ENCODE data around the gene SSBP3.

SSBP3 gene

GRCh38 chr1:54342742-54343687 lies 63.2 kb downstream of the SSBP3 start:
- TF ChIP-seq, protein P1, sequence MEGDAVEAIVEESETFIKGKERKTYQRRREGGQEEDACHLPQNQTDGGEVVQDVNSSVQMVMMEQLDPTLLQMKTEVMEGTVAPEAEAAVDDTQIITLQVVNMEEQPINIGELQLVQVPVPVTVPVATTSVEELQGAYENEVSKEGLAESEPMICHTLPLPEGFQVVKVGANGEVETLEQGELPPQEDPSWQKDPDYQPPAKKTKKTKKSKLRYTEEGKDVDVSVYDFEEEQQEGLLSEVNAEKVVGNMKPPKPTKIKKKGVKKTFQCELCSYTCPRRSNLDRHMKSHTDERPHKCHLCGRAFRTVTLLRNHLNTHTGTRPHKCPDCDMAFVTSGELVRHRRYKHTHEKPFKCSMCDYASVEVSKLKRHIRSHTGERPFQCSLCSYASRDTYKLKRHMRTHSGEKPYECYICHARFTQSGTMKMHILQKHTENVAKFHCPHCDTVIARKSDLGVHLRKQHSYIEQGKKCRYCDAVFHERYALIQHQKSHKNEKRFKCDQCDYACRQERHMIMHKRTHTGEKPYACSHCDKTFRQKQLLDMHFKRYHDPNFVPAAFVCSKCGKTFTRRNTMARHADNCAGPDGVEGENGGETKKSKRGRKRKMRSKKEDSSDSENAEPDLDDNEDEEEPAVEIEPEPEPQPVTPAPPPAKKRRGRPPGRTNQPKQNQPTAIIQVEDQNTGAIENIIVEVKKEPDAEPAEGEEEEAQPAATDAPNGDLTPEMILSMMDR (IDR thresholded peaks at IDR 0.05; ENCODE audit: control insufficient read depth, insufficient read depth, low read depth, low read length, missing control alignments): no peak
- no peak overlapping the region for H3K4me3 ChIP-seq (ENCODE audit: control insufficient read depth, low read depth, low read length)
- no peak for DNase-seq (ENCODE audit: low read depth)

DNA sequence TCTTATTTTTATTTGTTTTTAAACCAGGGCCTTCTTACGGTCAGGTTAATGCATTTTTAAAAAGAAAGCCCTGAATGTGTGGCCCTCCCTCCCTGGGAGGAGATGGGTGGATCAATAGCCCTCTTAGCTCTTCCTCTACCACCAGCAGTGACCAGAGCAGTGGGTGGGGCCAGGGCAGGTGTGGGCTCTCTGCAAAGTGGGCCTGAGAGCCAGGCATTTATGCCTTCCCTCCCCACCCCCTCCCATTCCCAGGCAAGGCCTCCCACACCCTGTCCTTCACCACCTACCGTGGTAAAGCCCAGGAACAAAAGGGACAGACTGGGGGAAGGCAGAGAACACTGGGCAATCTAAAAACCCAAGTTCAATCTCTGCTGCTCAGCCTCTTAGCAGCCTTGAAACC lies 63.9 kb downstream of the SSBP3 start:
- TF ChIP-seq, protein P1 (IDR thresholded peaks at IDR 0.05; ENCODE audit: control insufficient read depth, insufficient read depth, low read depth, low read length, missing control alignments): no peak
- H3K4me3 ChIP-seq (ENCODE audit: control insufficient read depth, low read depth, low read length): no peak overlapping the region
- DNase-seq (ENCODE audit: low read depth): no peak

- DNase-seq (ENCODE audit: low read depth): no peak
- TF ChIP-seq, protein P1 (IDR thresholded peaks at IDR 0.05; ENCODE audit: control insufficient read depth, insufficient read depth, low read depth, low read length, missing control alignments): no peak
- no peak overlapping the region for H3K4me3 ChIP-seq (ENCODE audit: control insufficient read depth, low read depth, low read length)
Measured at GRCh38 chr1:54341763-54342162, 64.4 kb downstream of the SSBP3 start.

GRCh38 chr1:54340878-54341277 lies 65.3 kb downstream of the SSBP3 start:
- no peak overlapping the region for H3K4me3 ChIP-seq (ENCODE audit: control insufficient read depth, low read depth, low read length)
- DNase-seq (ENCODE audit: low read depth): no peak
- TF ChIP-seq, protein P1 (IDR thresholded peaks at IDR 0.05; ENCODE audit: control insufficient read depth, insufficient read depth, low read depth, low read length, missing control alignments): no peak

DNA sequence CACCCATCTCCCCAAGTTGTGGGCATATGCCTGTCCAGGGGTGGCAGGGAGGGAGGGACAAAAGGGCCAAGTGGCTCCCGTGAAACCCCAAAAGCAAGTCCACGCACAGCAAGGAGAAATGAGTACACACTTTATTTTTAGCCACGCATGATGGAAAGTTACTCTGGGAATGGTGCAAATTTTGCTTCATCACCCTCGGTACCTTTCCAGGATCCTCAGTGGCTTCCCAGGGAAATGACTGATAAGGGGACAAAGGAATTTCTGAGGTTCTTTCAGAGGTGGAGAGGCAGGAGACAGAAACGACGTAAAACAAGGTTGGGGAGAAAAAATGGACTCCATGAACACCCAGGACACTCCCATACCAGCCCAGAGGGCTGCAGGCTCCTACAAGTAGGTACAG lies 65.8 kb downstream of the SSBP3 start:
- TF ChIP-seq, protein P1 (IDR thresholded peaks at IDR 0.05; ENCODE audit: control insufficient read depth, insufficient read depth, low read depth, low read length, missing control alignments): no peak
- H3K4me3 ChIP-seq (ENCODE audit: control insufficient read depth, low read depth, low read length): no peak overlapping the region
- no peak for DNase-seq (ENCODE audit: low read depth)

- TF ChIP-seq, protein P1 (IDR thresholded peaks at IDR 0.05; ENCODE audit: control insufficient read depth, insufficient read depth, low read depth, low read length, missing control alignments): no peak
- no peak for DNase-seq (ENCODE audit: low read depth)
- H3K4me3 ChIP-seq (ENCODE audit: control insufficient read depth, low read depth, low read length): no peak overlapping the region
Measured at GRCh38 chr1:54339126-54339525, 67.1 kb downstream of the SSBP3 start.
